Hematopoietic multipotent progenitor cell treated with erythropoietin and hydrocortisone succinate and interleukin-3 and kit ligand, for 17 days (in vitro differentiated cells): Measurements from ENCODE around the gene ZSWIM1.

Experiments used
- DNase-seq: peaks from one replicate; pipeline ENCODE4 v3.0.0-alpha.2; 2015; ENCODE audit warnings: low spot score

ZSWIM1 gene

DNA sequence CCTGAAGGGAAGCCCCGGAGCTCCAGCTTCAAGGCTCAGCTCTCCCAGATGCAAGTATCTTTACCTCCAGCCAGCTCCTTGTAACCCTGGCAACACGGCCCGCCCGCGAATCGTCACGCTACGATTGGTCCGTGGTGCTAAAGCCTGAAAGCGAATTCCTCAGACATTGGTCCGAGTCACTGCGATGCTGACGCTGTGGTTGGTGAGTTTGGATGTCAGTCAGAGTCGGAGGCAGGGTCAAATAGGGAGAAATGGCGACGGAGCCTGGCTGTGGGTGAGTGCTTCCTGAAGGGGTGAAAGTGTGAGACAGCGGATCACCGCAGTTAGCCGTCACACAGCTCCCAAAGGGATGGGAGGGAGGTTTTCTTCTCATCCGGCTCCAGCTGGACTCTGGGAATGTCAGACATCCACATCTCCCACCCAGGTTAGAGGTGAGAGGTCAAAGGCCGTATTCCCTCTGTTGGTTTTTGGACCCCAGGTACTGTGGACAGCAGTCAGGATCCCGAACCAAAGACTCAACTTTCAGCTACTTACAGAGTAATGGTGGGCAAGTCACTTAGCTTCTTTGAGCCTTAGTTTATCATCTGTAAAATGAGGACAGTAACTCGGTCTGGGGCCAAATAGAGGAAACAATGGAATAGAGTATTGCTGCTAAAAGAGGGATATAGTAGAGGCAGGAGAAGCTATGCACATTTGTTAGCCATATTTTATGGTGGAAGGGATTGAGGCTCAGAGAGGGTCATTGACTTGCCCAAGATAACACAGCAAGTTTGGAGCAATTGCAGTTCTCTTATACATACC is at the start of gene ZSWIM1:
Gene ZSWIM1, plus strand, starts transcription at position 240 of the 801 bp plus-strand sequence. CDS start 1,366 bp downstream, outside the sequence.
- peak; percentile 100 for DNase-seq

DNA sequence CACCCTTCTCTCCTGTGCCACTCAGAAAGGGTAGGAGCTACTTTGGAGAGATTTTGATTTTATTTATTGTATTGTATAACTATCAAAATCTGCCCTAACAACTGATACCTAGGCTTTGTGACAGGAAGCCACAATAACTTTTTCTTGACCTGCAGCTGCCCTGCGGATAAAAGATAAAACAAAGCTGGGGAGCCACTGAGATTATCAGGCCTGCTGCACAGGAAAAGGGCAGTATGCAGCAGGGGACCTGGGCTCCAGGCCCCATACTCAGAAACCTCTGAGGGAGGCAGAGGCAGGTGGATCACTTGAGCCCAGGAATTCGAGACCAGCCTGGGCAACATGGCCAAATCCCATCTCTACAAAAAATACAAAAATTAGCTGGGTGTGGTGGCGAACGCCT is 48.4 kb upstream of the ZSWIM1 start:
- DNase-seq: no peak

DNA sequence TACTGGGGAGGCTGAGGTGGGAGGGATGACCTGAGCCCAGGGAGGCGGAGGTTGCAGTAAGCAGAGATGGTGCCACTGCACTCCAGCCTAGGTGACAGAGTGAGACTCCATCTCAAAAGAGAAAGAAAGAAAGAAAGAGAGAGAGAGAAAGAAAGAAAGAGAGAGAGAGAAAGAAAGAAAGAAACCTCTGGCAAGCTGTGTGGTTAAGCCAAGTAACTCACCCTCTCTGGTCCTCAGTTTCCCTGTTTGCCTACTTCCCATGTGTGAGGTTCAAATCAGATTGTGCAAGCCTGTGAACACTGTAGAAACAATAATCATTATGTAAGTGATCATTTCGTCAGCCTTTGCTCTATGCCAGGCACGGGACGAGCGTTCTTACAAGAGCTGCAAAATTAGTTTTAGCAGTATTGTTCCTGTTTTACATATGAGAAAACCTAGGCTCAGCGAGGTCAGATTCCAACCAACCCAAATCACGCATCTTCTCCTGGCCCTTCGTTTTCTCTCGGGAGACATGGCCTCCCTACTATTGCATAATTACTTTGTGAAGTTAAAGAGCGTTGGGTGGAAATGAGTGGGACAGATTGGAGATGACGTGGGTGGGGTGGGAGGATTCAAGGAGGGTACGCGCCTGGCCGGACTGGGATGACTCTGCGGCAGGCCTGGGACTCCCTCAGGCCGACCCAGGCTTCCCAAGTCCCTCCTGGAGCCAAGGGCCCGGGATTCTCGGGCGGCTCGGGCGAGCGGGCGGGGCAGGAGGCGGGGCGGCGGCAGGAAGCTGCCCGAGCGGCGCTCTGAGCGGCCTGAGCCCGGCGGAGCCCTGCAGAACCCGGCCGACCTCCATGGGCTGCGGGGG is 47.8 kb upstream of the ZSWIM1 start, which contains the start of gene SNX21:
Gene SNX21, plus strand, starts transcription at position 770 of the 853 bp plus-strand sequence. CDS start 121 bp downstream, outside the sequence.
- DNase-seq: no peak

DNA sequence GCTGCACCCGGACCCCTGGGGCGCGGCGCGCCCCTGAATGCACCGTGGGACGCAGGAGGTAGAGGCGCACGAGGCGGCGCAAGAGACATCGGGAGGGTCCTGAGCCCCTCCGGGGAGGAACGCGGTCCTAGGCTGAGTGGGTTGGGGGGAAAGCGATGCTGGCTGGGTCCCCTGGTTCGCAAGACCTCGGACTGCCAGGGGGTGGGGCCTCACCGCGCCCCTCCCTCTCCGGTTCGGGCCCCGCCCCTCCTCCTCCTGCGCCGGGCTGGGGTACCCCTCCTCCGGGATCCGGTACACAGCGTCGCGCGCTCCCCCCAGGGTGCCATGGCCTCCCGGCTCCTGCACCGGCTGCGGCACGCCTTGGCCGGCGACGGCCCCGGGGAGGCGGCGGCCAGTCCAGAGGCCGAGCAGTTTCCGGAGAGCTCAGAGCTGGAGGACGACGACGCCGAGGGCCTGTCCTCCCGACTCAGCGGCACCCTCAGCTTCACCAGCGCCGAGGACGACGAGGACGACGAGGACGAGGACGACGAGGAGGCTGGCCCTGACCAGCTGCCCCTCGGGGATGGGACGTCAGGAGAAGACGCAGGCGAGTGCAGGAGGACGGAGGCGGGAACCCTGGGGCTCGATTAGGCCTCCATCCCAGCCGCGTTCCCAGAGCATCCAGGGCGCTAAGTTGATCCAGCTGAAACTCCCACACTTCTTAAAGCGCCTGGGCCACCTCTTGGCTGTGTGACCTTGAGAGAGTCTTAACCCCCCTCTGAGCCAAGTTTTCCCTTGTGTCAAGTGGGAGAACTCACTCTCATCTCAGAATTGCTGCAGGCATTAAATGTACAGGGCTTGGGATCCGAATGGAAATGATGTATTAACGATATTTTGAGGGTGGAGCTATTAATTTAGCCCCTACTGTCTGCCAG is 46.9 kb upstream of the ZSWIM1 start:
- no peak for DNase-seq

DNA sequence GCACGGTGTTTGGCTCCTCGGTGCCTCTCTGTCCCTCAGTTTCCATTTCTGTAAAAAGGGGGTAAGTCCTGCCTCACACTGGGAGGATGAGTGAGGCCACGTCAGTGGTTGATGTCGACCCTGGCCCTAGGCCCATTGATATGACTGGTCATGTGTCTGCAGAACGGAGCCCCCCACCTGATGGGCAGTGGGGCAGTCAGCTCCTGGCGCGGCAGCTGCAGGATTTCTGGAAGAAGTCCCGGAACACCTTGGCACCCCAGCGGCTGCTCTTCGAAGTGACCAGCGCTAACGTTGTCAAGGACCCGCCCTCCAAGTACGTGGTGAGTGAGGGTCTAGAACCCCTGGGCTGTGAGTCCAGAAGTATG is 46.2 kb upstream of the ZSWIM1 start:
- DNase-seq: no peak

DNA sequence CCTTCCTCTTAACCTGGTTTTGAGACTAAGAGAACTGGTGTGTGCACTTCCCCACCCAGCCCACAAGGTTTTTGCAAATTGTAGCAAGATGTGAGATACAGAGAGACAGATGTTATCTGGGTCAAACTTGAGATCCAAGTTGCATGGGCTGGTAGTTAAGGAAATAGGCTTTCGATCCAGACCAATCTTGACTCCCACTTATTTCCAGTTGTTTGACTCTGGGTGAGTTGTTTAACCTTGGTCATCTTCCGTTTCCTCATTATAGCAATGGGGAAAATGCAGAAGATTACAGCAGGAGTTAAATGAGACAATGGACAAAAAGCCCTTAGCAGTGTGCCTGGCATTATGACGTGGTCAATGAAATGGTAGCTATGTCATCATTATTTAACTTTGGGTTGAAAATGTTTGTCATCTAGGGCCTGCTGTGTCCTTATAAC is 45.7 kb upstream of the ZSWIM1 start:
- no peak for DNase-seq

DNA sequence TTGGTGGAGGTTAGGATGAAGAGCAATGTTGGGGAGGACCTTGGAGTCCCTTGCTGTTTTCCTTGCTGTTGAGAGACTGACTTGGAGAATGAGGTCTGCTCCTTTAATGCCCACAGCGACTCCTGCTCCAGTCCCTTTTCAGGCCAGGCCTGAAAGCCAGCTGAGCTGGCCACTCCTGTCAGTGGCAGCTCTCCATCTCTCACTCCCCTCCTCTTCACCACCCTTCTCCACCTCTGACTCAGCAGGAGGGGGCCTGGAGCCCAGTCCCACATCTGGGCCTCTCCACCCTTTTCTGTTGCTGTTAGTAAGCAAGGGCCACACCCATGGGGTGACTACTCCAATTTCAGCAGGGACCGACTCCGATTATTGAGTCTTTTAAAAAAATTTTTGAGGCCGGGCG is 45.2 kb upstream of the ZSWIM1 start:
- DNase-seq: peak; percentile 74

DNA sequence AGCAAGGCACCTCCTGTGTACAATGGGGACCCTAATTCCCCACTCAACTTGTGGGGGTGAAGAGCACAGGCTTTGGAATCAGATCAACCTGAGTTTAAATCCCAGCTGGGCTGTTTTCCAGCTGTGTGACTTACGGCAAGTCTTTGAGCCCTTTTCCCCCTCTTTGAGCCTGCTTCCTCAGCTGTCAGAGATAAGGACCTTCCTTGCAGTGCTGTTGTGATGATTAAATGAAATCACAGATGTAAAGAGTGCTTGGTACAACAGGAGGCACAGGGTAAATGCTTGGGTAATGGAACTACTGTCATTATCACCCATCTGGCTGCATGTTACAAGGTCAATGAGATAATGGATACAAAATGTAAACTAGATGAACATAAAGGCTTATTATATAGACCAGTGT is 44.2 kb upstream of the ZSWIM1 start:
- DNase-seq: peak; percentile 34

DNA sequence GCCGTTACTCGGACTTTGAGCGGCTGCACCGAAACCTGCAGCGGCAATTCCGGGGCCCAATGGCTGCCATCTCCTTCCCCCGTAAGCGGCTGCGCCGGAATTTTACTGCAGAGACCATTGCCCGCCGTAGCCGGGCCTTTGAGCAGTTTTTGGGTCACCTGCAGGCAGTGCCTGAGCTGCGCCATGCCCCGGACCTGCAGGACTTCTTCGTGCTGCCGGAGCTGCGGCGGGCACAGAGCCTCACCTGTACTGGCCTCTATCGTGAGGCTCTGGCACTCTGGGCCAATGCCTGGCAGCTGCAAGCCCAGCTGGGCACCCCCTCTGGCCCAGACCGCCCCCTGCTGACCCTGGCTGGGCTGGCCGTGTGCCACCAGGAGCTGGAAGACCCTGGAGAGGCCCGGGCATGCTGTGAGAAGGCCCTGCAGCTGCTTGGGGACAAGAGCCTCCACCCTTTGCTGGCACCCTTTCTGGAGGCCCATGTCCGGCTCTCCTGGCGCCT is 40.3 kb upstream of the ZSWIM1 start:
- DNase-seq: no peak

DNA sequence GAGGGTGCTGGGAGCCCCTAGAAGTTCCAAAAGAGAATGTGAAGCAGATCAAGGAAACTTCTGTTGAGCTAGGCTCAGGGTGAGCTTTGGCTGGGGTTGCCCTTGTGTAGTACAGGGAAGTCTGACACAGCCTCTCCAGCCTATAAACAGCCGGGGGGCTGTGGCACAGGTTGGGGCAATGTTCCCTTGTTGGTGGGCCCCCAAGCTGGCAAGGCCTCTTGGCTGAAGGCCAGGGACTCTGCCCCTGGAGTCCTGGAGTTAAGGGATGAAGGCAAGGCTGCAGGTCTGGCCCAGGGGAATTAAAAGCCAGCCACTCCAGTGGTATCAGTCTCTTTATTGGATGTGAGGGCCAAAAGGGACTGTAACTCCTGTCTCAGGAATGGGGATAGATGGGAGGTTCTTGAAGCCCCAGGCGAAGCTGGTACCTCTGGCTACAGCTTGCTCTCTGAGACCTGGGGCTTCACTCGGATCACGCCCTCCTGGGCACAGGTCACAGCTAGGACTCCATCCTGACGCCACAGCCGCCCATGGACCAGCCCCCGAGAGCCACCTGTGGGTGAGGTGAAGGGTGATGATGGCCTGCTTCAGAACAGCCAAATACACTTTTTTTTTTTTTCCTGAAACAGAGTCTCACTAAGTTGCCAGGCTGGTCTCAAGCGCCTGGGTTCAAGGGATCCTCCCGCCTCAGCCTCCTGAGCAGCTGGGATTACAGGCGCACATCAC is 39.5 kb upstream of the ZSWIM1 start:
- DNase-seq: no peak

DNA sequence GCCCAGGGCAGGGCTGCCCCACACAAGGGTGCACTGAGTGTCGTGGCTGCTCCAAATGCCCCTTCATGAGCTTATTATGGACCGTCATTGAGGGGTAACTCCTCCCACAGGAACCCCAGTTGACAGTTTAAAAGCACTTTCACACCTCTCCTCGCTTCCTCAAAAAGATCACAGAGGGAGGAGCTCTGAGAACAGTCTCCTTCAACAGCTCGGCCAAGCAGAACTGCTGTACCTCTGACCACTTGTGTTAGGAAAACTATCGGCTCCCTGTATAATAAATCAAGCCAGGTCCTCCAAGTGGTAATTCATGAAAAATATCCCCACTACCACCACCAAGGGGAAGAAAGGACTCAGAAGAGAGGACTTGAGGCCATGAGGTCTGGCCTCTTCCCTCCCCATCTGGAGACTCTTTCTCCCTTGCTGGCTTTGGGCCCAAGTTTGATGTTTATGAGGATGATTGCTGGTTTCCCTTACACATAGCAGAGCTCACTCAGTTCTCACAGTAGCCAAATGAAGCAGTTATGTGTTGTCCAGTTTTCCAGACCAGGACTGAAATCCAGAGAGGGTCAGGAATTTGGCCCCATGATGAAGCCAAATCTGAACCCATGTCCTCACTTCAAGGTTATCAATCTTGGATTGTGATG is 38.7 kb upstream of the ZSWIM1 start:
- DNase-seq: no peak

DNA sequence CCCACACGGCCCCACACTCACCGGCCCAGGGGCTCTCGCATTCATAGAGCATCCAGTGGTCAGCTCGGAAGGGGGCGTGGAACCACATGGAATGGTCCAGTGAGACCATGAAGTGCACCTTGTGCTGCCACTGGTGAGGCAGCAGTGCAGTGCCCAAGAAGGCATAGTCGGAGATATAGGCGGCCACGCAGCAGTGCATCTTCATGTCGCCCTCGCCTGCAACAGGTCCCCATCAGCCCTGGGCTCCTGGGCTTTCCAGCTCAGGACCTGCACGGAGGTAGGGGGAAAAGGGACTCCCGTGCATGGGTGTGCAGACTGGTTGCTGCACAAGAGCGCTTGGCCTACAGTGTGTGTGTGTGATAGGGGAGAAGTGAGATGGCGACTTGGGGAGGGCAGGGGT is 37.5 kb upstream of the ZSWIM1 start:
- no peak for DNase-seq

DNA sequence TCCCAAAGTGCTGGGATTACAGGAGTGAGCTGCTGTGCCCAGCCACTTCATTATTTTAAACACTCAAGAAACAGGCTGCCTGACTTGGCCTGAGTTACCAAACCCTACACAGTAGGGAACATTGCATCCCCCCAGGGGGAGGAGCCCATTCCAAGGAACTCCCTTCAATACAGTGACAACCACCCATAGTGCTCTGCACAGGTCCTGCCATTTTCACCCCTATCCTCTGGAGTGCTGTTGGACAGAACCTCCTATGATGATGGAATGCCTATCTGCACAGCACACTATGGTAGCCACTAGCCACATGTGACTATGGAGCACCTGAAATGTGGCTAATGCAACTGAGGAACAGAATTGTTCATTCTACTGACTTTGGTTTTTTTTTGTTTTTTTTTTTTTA is 35.6 kb upstream of the ZSWIM1 start:
- DNase-seq: no peak

DNA sequence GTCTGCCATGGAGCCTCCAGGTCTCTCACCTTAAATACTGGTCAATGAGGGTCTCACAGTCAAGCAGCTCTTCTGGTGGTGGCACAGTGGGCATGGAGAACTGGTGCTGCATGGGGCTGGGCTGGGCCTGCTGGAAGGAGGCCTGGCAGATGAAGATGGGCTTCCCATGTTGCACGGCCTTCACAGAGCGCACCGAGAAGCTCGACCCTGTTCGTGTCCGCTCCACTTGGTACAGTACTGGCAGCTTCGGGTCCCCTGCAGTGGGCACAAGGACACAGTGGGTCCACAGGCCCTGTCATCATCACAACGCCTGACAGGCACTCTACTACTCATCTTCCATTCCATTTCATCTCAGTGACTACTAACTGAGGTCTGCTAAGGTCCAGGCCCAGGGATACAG is 32.6 kb upstream of the ZSWIM1 start:
- no peak for DNase-seq

DNA sequence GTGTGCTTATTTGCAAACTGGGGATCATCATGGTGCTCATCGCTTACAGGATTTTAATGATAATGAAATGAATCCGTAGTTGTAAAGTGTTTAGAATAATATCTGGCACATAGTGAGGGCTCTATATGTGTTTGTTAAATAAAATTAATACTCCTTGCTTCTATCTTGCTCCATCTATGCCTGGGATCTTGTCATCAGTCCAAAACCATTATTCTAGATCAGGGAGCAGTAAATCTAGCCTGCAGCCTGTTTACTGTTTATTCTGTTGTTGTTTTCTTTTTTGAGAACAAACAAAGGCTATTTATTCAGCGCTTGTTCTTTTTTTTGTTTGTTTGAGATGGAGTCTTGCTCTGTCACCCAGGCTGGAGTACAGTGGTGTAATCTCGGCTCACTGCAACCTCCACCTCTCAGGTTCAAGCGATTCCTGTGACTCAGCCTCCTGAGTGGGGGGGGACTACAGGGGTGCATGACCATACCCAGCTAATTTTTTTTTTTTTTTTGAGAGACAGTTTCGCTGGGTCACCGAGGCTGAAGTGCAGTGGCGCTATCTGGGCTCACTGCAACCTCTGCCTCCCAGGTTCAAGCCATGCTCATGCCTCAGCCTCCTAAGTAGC is 32.0 kb upstream of the ZSWIM1 start:
- no peak for DNase-seq

DNA sequence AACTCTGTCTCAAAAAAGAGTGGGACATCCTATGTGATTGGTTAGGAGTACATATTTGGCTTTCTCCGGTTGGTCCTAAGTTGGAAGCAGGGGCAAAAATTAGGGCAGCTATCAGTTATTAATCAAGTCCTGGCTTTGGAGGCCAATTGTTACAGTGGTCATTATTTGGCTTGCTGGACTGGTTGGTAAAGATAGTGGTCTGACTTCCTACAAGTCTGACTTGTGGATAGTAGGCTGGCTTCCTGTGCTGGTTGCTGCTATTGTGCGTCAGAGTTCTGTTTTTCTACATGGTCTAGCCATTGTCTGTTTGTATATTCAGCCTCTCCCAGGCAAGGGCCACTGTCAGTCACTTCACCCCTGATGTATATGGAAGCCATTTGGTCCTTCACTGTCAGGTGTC is 30.8 kb upstream of the ZSWIM1 start:
- DNase-seq: no peak

DNA sequence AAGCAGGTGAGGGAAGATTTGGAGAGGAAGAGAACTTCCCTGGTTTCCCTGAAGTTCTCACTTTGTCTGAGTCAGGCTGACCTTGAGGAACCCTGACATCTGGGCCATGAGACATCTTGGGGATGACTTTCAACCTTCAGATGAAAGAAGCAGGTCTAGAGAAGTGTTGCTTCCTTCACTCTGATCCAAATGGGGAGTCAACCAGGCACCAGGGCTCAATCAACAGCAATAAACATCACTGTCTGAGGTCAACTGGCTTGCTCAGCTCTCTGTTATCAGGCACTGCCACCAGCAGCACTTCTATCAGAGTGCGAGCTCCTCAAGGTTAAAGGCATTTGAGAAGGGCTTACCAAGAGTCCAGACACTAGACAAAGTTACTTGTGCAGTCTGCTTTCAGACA is 30.1 kb upstream of the ZSWIM1 start:
- peak; percentile 86 for DNase-seq

DNA sequence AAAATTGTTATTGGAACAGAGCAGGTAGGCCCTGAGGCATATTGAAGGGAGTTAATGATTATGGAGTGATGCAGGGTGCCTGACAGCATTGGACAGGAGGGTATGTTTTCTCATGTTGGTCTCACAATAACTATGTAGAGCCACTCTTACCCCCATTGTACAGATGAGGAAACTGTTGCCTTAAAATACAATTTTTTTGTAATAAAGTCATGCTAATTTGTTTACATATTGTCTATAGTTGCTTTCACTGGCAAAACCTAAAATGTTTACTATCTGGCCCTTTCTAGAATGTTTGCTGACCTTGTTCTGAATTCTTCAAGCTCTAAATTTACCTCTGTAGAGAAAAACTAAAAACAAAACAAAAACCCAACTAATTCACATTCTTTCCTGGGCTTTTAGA is 29.5 kb upstream of the ZSWIM1 start:
- no peak for DNase-seq

DNA sequence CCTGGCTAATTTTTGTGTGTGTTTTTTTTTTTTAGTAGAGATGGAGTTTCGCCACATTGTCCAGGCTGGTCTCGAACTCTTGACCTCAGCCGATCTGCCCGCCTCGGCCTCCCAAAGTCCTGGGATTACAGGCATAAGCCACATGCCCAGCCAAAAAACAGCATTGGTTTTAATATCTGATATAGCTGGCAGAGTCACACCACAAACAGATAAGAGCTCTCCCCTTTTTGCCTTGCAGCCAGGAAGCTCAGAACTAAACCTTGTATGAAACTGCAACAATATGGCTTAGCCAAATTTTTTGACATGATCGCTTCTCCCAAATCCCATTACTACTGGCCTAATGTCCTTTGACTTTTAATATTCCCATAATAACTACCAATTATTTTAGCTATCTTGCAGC is 28.7 kb upstream of the ZSWIM1 start:
- peak; percentile 26 for DNase-seq

DNA sequence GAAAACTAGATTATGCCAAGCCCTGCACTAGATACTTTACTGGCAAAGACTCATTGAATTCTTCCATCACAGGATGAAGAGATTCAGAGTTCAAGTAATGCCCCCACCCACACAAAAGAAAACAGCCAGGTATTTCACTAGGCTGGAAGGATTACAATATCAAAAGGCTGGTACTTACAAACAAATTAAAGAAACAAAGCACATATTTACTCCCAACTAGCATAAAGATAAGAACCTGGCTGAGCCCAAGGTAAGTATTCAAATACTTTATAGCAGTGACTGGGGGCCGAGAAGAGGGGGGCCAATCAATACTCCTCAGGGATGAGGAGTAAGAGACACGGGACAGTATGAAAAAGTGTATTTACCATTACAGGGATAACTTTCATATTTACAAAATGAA is 27.5 kb upstream of the ZSWIM1 start:
- DNase-seq: no peak
